GM12892 (cell line): ENCODE results near the gene DYNC2H1.

Source experiments
- POLR2A ChIP-seq: IDR thresholded peaks from 2 replicates; pipeline ENCODE4 v1.6.1; 2011; ENCODE audit warnings: low read depth, low read length, control low read depth
- POLR2AphosphoS5 ChIP-seq: IDR thresholded peaks from 2 replicates; pipeline ENCODE4 v1.6.1; 2011; ENCODE audit warnings: low read depth, low read length, control low read depth
- TAF1 ChIP-seq: IDR thresholded peaks from 2 replicates; pipeline ENCODE4 v1.6.1; 2011; ENCODE audit warnings: low read depth, mild to moderate bottlenecking, control low read depth, low read length, borderline replicate concordance

DNA sequence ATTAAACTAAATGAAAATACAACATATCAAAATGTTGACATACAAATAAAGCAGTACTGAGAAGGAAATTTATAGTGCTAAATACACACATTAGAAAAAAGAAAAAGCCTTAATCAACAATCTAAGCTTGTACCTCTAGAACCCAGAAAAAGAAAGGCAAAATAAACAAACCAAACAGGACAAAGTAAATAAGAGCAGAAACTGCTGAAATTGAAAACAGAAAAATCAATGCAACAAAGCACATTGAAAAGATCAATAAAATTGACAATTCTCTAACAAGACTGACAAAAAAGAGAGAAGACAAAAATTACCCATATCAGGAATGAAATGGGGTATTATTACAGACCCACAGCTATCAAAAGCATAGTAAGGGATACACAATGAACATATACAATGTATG lies 38.2 kb upstream of the DYNC2H1 start:
- no peak for TF ChIP-seq POLR2A
- TF ChIP-seq POLR2AphosphoS5 = no peak
- TF ChIP-seq TAF1 = no peak
